Measurements from ENCODE around the gene NF1. TPM values are rescaled to one million over a fixed set of nuclear protein-coding genes. Genes with fewer than 3 reads are reported as not detected.

NF1 gene
- total RNA-seq, 4 donors from 2014 or later, result 66.1 to 107 (median 90.9) TPM

GRCh38 chr17:31136319-31136718 is 41.5 kb downstream of the NF1 start:
- H3K27ac ChIP-seq, result no peak overlapping the region
- DNase-seq (ENCODE audit: low spot score in 2 of 2), result no peak
- peaks cover 0 to 9% (median under 1%) of the 10 kb centered on the region in 4 donors for H3K4me1 ChIP-seq
- no peaks in the 10 kb centered on the region for H3K27me3 ChIP-seq
- H3K36me3 ChIP-seq, result peaks cover 0 to 28% (median 0%) of the 10 kb centered on the region in 3 donors
- H3K4me3 ChIP-seq, result no peak overlapping the region
- H3K9me3 ChIP-seq, result no peaks in the 10 kb centered on the region
- TF ChIP-seq POLR2A (IDR thresholded peaks at IDR 0.05) (no peak), EP300 (IDR thresholded peaks at IDR 0.05) (no peak), CTCF (IDR thresholded peaks at IDR 0.05) (no peak)
- 84 to 87% methylated on average over 2 of the region's 2 CpGs for WGBS, 2 donors

- Histone ChIP-seq H3K4me1 (peaks cover 0 to 33% (median 2%) of the 10 kb centered on the region in 4 donors), H3K4me3 (no peak overlapping the region), H3K36me3 (peaks cover 0 to 21% (median 0%) of the 10 kb centered on the region in 3 donors), H3K9me3 (no peaks in the 10 kb centered on the region), H3K27ac (no peak overlapping the region), H3K27me3 (no peaks in the 10 kb centered on the region)
- TF ChIP-seq CTCF (IDR thresholded peaks at IDR 0.05), result no peak
- TF ChIP-seq POLR2A (IDR thresholded peaks at IDR 0.05), result no peak
- TF ChIP-seq EP300 (IDR thresholded peaks at IDR 0.05), result no peak
- WGBS, 2 donors, result 87 to 90% methylated on average over 3 of the region's 3 CpGs
- no peak for DNase-seq (ENCODE audit: low spot score in 2 of 2)
Observed at GRCh38 chr17:31140111-31140510, 45.3 kb downstream of the NF1 start.

- peak overlapping the region in 1 of 4 donors; percentile 77 for H3K27ac ChIP-seq
- peaks cover 0 to 13% (median 0%) of the 10 kb centered on the region in 3 donors for H3K36me3 ChIP-seq
- no peak overlapping the region for H3K4me3 ChIP-seq
- H3K4me1 ChIP-seq, result peaks cover 0 to 46% (median 7%) of the 10 kb centered on the region in 4 donors
- no peak for DNase-seq (ENCODE audit: low spot score in 2 of 2)
- WGBS, 2 donors, result 76 to 79% methylated on average over 3 of the region's 3 CpGs
- H3K9me3 ChIP-seq, result no peaks in the 10 kb centered on the region
- no peaks in the 10 kb centered on the region for H3K27me3 ChIP-seq
- TF ChIP-seq POLR2A (IDR thresholded peaks at IDR 0.05), result no peak
- TF ChIP-seq EP300 (IDR thresholded peaks at IDR 0.05), result no peak
- TF ChIP-seq CTCF (IDR thresholded peaks at IDR 0.05), result no peak
Observed at GRCh38 chr17:31144428-31144827, 49.7 kb downstream of the NF1 start.

- Histone ChIP-seq H3K9me3 (no peaks in the 10 kb centered on the region), H3K27me3 (no peaks in the 10 kb centered on the region), H3K36me3 (peaks cover 0 to 13% (median 0%) of the 10 kb centered on the region in 3 donors), H3K4me3 (no peak overlapping the region), H3K4me1 (peaks cover 0 to 46% (median 7%) of the 10 kb centered on the region in 4 donors), H3K27ac (peak overlapping the region in 1 of 4 donors; percentile 77)
- WGBS, 2 donors, result 80 to 81% methylated on average over 7 of the region's 7 CpGs
- TF ChIP-seq EP300 (IDR thresholded peaks at IDR 0.05) (no peak), CTCF (IDR thresholded peaks at IDR 0.05) (no peak), POLR2A (IDR thresholded peaks at IDR 0.05) (no peak)
- no peak for DNase-seq (ENCODE audit: low spot score in 2 of 2)
Observed at GRCh38 chr17:31144836-31145235, 50.1 kb downstream of the NF1 start.

- TF ChIP-seq EP300 (IDR thresholded peaks at IDR 0.05) (no peak), CTCF (IDR thresholded peaks at IDR 0.05) (no peak), POLR2A (IDR thresholded peaks at IDR 0.05) (no peak)
- H3K4me1 ChIP-seq, result peaks cover 0 to 25% (median 7%) of the 10 kb centered on the region in 4 donors
- no peaks in the 10 kb centered on the region for H3K27me3 ChIP-seq
- H3K36me3 ChIP-seq, result peaks cover 0 to 18% (median 0%) of the 10 kb centered on the region in 3 donors
- DNase-seq (ENCODE audit: low spot score in 2 of 2), result no peak
- peaks cover 0 to 10% (median 0%) of the 10 kb centered on the region in 4 donors for H3K9me3 ChIP-seq
- 35 to 36% methylated on average over 3 of the region's 3 CpGs for WGBS, 2 donors
- H3K4me3 ChIP-seq, result no peak overlapping the region
- peak overlapping the region in 2 of 4 donors; percentile 37 to 62 for H3K27ac ChIP-seq
Observed at GRCh38 chr17:31147507-31148202, 52.9 kb downstream of the NF1 start.

Data from tibial nerve (tissue), 4 donors.